AG04449 (cell line): ENCODE data around the gene ZSCAN18.
A peak's percentile ranks its signal among the peaks of the same experiment; 100 is the strongest.

Source experiments
- CTCF ChIA-PET: fragments of 350-600 bp; formaldehyde crosslinking; extraction: SDS; loops from one replicate; lab custom pipeline; 2021; ENCODE audit warnings: antibody characterized with exemption; lab: Yijun Ruan, JAX
- POLR2A ChIA-PET: fragments of 400-600, 350-600 bp; formaldehyde crosslinking; extraction: SDS; loops from one replicate; lab custom pipeline; 2020; ENCODE audit warnings: antibody characterized with exemption, inconsistent platforms; lab: Yijun Ruan, JAX
- DNase-seq: peaks from one replicate; pipeline ENCODE4 v3.0.0-alpha.2; 2010; ENCODE audit warnings: low read depth, low spot score
- H3K4me3 ChIP-seq: 2 replicates; pipeline ENCODE4 v1.5.1; 2011; ENCODE audit warnings: low read depth, mild to moderate bottlenecking, control low read depth, low read length
- CTCF ChIP-seq: IDR thresholded peaks from one replicate; pipeline ENCODE4 v1.5.1; 2011; ENCODE audit warnings: mild to moderate bottlenecking, moderate library complexity, low read length, control low read depth, inconsistent platforms; ENCODE audit not compliant: insufficient read depth; ENCODE audit errors: missing control alignments

Gene ZSCAN18

GRCh38 chr19:58098682-58098998 is 609 bp upstream of the ZSCAN18 start:
- peak overlapping the region; percentile 72 for H3K4me3 ChIP-seq
- no peak for TF ChIP-seq CTCF
- ChIA-PET POLR2A (no interaction called here), CTCF (no interaction called here)
- no peak for DNase-seq

GRCh38 chr19:58097349-58097748 is 682 bp downstream of the ZSCAN18 start:
- ChIA-PET CTCF (no interaction called here), POLR2A (no interaction called here)
- peak overlapping the region; percentile 72 for H3K4me3 ChIP-seq
- no peak for DNase-seq
- TF ChIP-seq CTCF, result no peak

GRCh38 chr19:58096884-58097283 is 1.1 kb downstream of the ZSCAN18 start:
- ChIA-PET CTCF (no interaction called here), POLR2A (no interaction called here)
- no peak for TF ChIP-seq CTCF
- no peak for DNase-seq
- H3K4me3 ChIP-seq, result no peak overlapping the region

GRCh38 chr19:58095328-58095727 is 2.7 kb downstream of the ZSCAN18 start:
- POLR2A ChIA-PET, result no interaction called here
- CTCF ChIA-PET, result interaction anchor here (0.9 kb wide), 1 partner anchor 369 kb away, joined by 3 read pairs; no protein-coding TSS in a partner anchor
- no peak overlapping the region for H3K4me3 ChIP-seq
- DNase-seq, result no peak
- no peak for TF ChIP-seq CTCF

GRCh38 chr19:58093071-58093470 is 5.0 kb downstream of the ZSCAN18 start:
- CTCF ChIA-PET, result no interaction called here
- TF ChIP-seq CTCF, result no peak
- no peak overlapping the region for H3K4me3 ChIP-seq
- DNase-seq, result no peak
- POLR2A ChIA-PET, result no interaction called here

GRCh38 chr19:58091251-58091995 is 6.6 kb downstream of the ZSCAN18 start:
- ChIA-PET POLR2A (interaction anchor here (0.7 kb wide), 1 partner anchor 124 kb away, joined by 3 read pairs; no protein-coding TSS in a partner anchor), CTCF (no interaction called here)
- TF ChIP-seq CTCF, result no peak
- no peak overlapping the region for H3K4me3 ChIP-seq
- no peak for DNase-seq
